ENCODE measurements around the gene TLE4.

- TF ChIP-seq CTCF (conservative IDR thresholded peaks at IDR 0.05; ENCODE audit: low read length) (no peak), EZH2phosphoT487 (IDR thresholded peaks at IDR 0.05; ENCODE audit: borderline replicate concordance) (no peak)
Observed at GRCh38 chr9:79762070-79762469, 190.3 kb downstream of the TLE4 start.

Data from Loucy (cell line).